ENCODE results near the gene C1orf174. TPM values are rescaled to one million over a fixed set of nuclear protein-coding genes. Genes with fewer than 3 reads are reported as not detected.

Gene C1orf174
- total RNA-seq, 1 donor from 2014 or later = 19.8 TPM

GRCh38 chr1:3939242-3940080 is 39.4 kb upstream of the C1orf174 start:
- no peak for TF ChIP-seq CTCF (IDR thresholded peaks at IDR 0.05)
- H3K4me1 ChIP-seq = no peaks in the 10 kb centered on the region
- H3K36me3 ChIP-seq = no peaks in the 10 kb centered on the region
- ATAC-seq (no peak), DNase-seq (no peak)
- intact Hi-C loops (cut with DNase I) = no loop called here
- peaks cover 24% of the 10 kb centered on the region for H3K27me3 ChIP-seq (ENCODE audit: low read depth)
- no peaks in the 10 kb centered on the region for H3K9me3 ChIP-seq
- no peak overlapping the region for H3K4me3 ChIP-seq
- no peak overlapping the region for H3K27ac ChIP-seq

GRCh38 chr1:3932156-3932919 is 32.3 kb upstream of the C1orf174 start:
- H3K27me3 ChIP-seq (ENCODE audit: low read depth) = peaks cover 12% of the 10 kb centered on the region
- H3K27ac ChIP-seq = no peak overlapping the region
- H3K36me3 ChIP-seq = no peaks in the 10 kb centered on the region
- H3K4me3 ChIP-seq = no peak overlapping the region
- H3K9me3 ChIP-seq = no peaks in the 10 kb centered on the region
- no peaks in the 10 kb centered on the region for H3K4me1 ChIP-seq
- DNase-seq (no peak), ATAC-seq (no peak)
- intact Hi-C loops (cut with DNase I) = no loop called here
- TF ChIP-seq CTCF (IDR thresholded peaks at IDR 0.05) = no peak

- no peak for DNase-seq
These were observed 31.2 kb upstream of the C1orf174 start for GRCh38 chr1:3931007-3931912.

GRCh38 chr1:3930301-3931006 is 30.4 kb upstream of the C1orf174 start:
- H3K27me3 ChIP-seq (ENCODE audit: low read depth) = peaks cover 23% of the 10 kb centered on the region
- ATAC-seq (no peak), DNase-seq (no peak)
- no peaks in the 10 kb centered on the region for H3K36me3 ChIP-seq
- intact Hi-C loops (cut with DNase I) = no loop called here
- no peaks in the 10 kb centered on the region for H3K4me1 ChIP-seq
- no peak for TF ChIP-seq CTCF (IDR thresholded peaks at IDR 0.05)
- H3K27ac ChIP-seq = no peak overlapping the region
- no peak overlapping the region for H3K4me3 ChIP-seq
- no peaks in the 10 kb centered on the region for H3K9me3 ChIP-seq

More at GRCh38 chr1:3931007-3931912, 31.2 kb upstream of the C1orf174 start:
- Histone ChIP-seq H3K4me3 (no peak overlapping the region), H3K27ac (no peak overlapping the region), H3K27me3 (ENCODE audit: low read depth) (peaks cover 17% of the 10 kb centered on the region), H3K9me3 (no peaks in the 10 kb centered on the region), H3K4me1 (no peaks in the 10 kb centered on the region), H3K36me3 (no peaks in the 10 kb centered on the region)
- no peak for ATAC-seq
- intact Hi-C loops (cut with DNase I) = no loop called here
- TF ChIP-seq CTCF (IDR thresholded peaks at IDR 0.05) = no peak
